T-helper 1 cell treated with Interleukin-12 subunit alpha and Interleukin-12 subunit beta and Interleukin-4 antibody, amounts not matched to agents 30 μg/mL and 1 μg/mL, for 36 hours (primary cell): ENCODE measurements around the gene ZMPSTE24.
A peak's percentile ranks its signal among the peaks of the same experiment; 100 is the strongest.
"Not testable (repeated sequence)": the region's sequence is repeated elsewhere in the genome, so short reads cannot be mapped to it uniquely, and the experiment has no call there.

Experiments used
- H3K27ac Mint-ChIP-seq: one replicate; pipeline ENCODE4 v1.8.0; 2021; ENCODE audit warnings: mild to moderate bottlenecking, mixed read lengths
- H3K27me3 Mint-ChIP-seq: one replicate; pipeline ENCODE4 v1.8.0; 2021; ENCODE audit warnings: low read depth, mixed read lengths
- H3K36me3 Mint-ChIP-seq: one replicate; pipeline ENCODE4 v1.8.0; 2021; ENCODE audit warnings: low read depth, mixed read lengths
- H3K4me1 Mint-ChIP-seq: one replicate; pipeline ENCODE4 v1.8.0; 2021; ENCODE audit warnings: low read depth, mixed read lengths
- H3K4me3 Mint-ChIP-seq: one replicate; pipeline ENCODE4 v1.8.0; 2021; ENCODE audit warnings: mild to moderate bottlenecking, moderate library complexity, mixed read lengths
- H3K9me3 Mint-ChIP-seq: one replicate; pipeline ENCODE4 v1.8.0; 2021; ENCODE audit warnings: mixed read lengths

ZMPSTE24 gene

DNA sequence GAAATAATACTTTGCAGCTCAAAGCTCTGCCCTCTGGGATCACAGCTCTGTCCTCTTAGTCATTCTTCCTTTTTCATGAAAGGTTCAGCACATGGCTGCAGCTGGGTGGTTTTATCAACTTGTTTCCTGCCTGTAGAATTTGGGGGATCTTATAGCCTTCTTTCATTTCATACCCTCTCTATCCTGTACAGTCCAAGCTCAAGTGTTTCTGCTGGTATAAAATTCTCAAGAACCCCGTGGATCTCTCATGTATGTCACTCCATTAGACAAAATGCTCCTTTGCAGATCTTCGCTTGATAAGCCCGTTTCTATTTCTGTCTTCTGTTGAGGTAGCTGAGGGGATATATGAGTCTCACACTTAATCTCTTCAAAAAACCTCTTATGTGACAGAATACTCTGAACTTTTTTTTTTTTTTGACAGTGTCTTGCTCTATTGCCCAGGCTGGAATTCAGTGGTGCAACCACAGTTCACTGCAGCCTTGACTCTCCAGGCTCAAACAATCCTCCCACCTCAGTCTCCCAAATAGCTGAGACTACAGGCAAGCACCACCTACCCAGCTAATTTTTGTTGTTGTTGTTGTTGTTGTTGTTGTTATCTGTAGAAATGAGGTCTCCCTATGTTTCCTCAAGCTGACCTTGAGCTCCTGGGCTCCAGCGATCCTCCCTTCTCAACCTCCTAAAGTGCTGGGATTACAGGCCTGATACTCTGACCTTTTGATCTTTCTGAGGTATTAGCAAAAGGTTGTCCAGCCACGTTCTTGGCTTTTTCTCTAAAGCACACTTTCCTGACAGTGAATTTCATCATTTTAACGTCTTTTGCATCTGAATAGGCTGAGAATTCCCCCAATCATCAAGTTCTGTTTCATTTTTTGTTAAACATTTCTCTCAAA is 83.7 kb downstream of the ZMPSTE24 start:
- Mint-ChIP-seq H3K4me3 (peak overlapping the region; percentile 73), H3K36me3 (peaks cover 2% of the 10 kb centered on the region), H3K4me1 (peaks cover 58% of the 10 kb centered on the region), H3K9me3 (no peaks in the 10 kb centered on the region), H3K27me3 (no peaks in the 10 kb centered on the region), H3K27ac (peak overlapping the region; percentile 96)

DNA sequence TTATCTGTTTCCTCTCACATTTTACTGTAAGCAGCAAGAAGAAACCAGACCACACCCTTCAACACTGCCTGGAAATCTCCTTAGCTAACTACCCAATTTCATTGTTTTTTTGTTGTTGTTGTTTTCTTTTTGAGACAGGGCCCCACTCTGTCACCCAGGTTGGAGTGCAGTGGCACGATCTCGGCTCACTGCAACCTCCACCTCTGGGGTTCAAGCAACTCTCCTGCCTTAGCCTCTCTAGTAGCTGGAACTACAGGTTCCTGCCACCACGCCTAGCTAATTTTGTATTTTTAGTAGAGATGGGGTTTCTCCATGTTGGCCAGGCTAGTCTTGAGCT is 84.3 kb downstream of the ZMPSTE24 start:
- Mint-ChIP-seq H3K4me3 (peak overlapping the region; percentile 73), H3K4me1 (peaks cover 58% of the 10 kb centered on the region), H3K27ac (peak overlapping the region; percentile 96)
- H3K36me3 Mint-ChIP-seq, H3K9me3 Mint-ChIP-seq, H3K27me3 Mint-ChIP-seq: not testable (repeated sequence)
